DLD1 (cell line): Measurements from ENCODE around the gene STEAP1.

Experiments used
- in situ Hi-C: cut with HindIII; loops from 2 replicates; pipeline ENCODE4 v1.10.0; 2017; ENCODE audit warnings: low sequenced_read_pairs

The STEAP1 gene

GRCh38 chr7:90211391-90212148 is 57.3 kb downstream of the STEAP1 start, which contains the start of gene STEAP2:
Gene STEAP2, plus strand, starts transcription at chr7:90211740. Its CDS starts 13,343 bp downstream, at chr7:90225083.
- in situ Hi-C loops: no loop called here

DNA sequence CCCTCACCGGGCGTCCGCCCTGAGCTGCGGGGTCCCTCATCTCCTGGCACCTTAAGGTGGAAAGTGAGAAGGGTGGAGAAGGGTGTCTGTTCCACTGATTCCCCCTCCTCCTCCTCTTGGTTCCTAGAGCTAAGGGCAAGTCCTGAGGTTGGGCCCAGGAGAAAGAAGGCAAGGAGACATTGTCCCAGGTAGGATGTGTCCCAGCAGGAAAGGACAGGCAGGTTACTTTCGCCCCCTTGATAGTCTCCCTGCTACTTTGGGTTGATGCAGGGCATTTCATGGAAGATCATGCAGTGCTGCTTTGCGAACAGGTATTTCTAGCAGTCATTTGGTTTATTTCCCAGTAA is 57.9 kb downstream of the STEAP1 start:
- in situ Hi-C loops: no loop called here

DNA sequence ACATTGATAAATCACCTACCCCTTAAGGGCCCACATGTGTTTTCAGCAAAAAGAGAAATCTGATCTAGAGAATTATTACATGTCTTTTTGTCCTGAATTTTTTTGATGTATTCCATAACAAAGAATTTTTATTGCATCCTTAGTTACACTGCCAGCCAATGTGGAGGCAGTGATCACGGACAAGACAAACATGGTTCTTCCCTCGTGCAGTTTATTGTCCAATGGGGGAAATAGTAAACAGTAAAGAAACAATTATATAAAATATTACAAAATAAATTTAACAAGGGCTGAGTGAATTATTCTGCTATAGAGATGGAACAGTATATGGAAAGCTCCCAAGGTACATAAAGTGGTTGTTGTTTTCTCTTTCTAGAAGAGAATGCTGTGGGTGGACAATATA is 59.3 kb downstream of the STEAP1 start:
- in situ Hi-C loops: no loop called here
